Common myeloid progenitor, CD34-positive (primary cell): ENCODE measurements around the gene ADAM17.

Source experiments
- CTCF ChIA-PET: fragments of 350-600 bp; sonication (Branson Sonifier 250); formaldehyde crosslinking; loops from one replicate; lab custom pipeline; 2021; ENCODE audit warnings: antibody characterized with exemption; lab: Charles Lee
- POLR2A ChIA-PET: fragments of 350-600 bp; sonication (Branson Sonifier 250); formaldehyde crosslinking; loops from one replicate; lab custom pipeline; 2021; ENCODE audit warnings: antibody characterized with exemption; lab: Charles Lee
- DNase-seq, 3 donors: peaks; one replicate each; pipeline versions ENCODE4 v3.0.0 to v3.0.0-alpha.2; 2013
- H3K27ac ChIP-seq, 2 experiments: 1 replicate in 1 of 2; 2 replicates in 1 of 2; pipeline ENCODE4 v1.7.0; 2013; ENCODE audit warnings: inconsistent platforms in 2 of 2, low read length in 2 of 2, mild to moderate bottlenecking in 2 of 2, low read depth in 1 of 2, moderate library complexity in 1 of 2; ENCODE audit not compliant: severe bottlenecking in 2 of 2, insufficient read depth in 1 of 2, poor library complexity in 1 of 2
- H3K27me3 ChIP-seq, 5 experiments: replicated peaks in 2 of 5; 1 replicate in 3 of 5; 2 replicates in 2 of 5; pipeline versions ENCODE4 v1.6.1 to v1.7.0; 2013; ENCODE audit warnings: low read length in 4 of 5, mild to moderate bottlenecking in 2 of 5, moderate library complexity in 2 of 5, inconsistent platforms in 1 of 5; ENCODE audit not compliant: insufficient read depth in 5 of 5, control insufficient read depth in 4 of 5
- H3K36me3 ChIP-seq, 4 experiments: 1 replicate in 2 of 4; 2 replicates in 2 of 4; pipeline versions ENCODE4 v1.6.1 to v1.7.0; 2013; ENCODE audit warnings: low read length in 3 of 4, control low read depth in 1 of 4, mild to moderate bottlenecking in 1 of 4; ENCODE audit not compliant: control insufficient read depth in 4 of 4, insufficient read depth in 4 of 4
- H3K4me1 ChIP-seq, 4 experiments: 1 replicate in 3 of 4; 2 replicates in 1 of 4; pipeline versions ENCODE4 v1.6.1 to v1.7.1; 2013; ENCODE audit warnings: low read length in 3 of 4, mild to moderate bottlenecking in 3 of 4, control low read depth in 1 of 4, inconsistent platforms in 1 of 4, moderate library complexity in 1 of 4; ENCODE audit not compliant: control insufficient read depth in 4 of 4, insufficient read depth in 4 of 4; ENCODE audit errors: control extremely low read depth in 1 of 4
- H3K4me3 ChIP-seq, 7 experiments: 1 replicate in 4 of 7; 2 replicates in 3 of 7; pipeline versions ENCODE4 v1.5.1 to v1.7.0; 2013; ENCODE audit warnings: mild to moderate bottlenecking in 7 of 7, low read length in 6 of 7, moderate library complexity in 6 of 7, inconsistent platforms in 2 of 7, low read depth in 2 of 7, control low read depth in 1 of 7; ENCODE audit not compliant: insufficient read depth in 4 of 7, control insufficient read depth in 1 of 7; ENCODE audit errors: extremely low read depth in 1 of 7
- H3K9me3 ChIP-seq, 5 experiments: 1 replicate in 4 of 5; 2 replicates in 1 of 5; pipeline versions ENCODE4 v1.6.1 to v1.7.1; 2013; ENCODE audit warnings: low read length in 4 of 5, mild to moderate bottlenecking in 2 of 5, inconsistent platforms in 1 of 5, low read depth in 1 of 5, moderate library complexity in 1 of 5; ENCODE audit not compliant: control insufficient read depth in 4 of 5, insufficient read depth in 2 of 5; ENCODE audit errors: control extremely low read depth in 1 of 5
- WGBS: methylation state at CpG from one replicate; pipeline ENCODE4 v1.1.5; 2013; ENCODE audit not compliant: insufficient coverage; 5-methylcytosine and 5-hydroxymethylcytosine counted together

The ADAM17 gene

DNA sequence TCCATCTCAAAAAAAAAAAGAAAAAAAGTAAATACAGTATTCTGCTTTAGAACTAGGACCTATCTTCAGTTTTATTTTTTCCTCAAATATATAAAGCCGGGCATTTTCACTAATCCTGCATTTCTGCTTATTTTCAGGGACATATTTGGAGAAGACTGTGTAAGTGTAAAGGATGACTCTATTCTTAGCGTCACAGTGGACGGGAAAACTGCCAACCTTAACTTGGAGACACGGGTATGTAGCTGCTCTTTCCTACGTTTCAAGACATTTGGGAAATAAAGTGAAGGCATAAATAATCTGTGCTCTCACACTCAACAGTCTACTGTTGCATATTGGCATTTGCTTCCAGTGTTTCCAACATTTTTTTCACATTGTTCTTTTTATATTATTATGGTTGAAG, 84.4 kb downstream of the ADAM17 start:
- Histone ChIP-seq H3K27ac (no peak overlapping the region), H3K9me3 (no peaks in the 10 kb centered on the region), H3K4me1 (peaks cover 0 to 18% (median 13%) of the 10 kb centered on the region in 4 experiments), H3K27me3 (no peaks in the 10 kb centered on the region), H3K36me3 (peaks cover 2 to 45% (median 18%) of the 10 kb centered on the region in 4 experiments), H3K4me3 (no peak overlapping the region)
- ChIA-PET CTCF (interaction anchor here (1.4 kb wide), 1 partner anchor 29 kb away, joined by 3 read pairs; no protein-coding TSS in a partner anchor), POLR2A (no interaction called here)
- no peak for DNase-seq
- WGBS = no CpG with 5 or more reads among the region's 5 CpGs

DNA sequence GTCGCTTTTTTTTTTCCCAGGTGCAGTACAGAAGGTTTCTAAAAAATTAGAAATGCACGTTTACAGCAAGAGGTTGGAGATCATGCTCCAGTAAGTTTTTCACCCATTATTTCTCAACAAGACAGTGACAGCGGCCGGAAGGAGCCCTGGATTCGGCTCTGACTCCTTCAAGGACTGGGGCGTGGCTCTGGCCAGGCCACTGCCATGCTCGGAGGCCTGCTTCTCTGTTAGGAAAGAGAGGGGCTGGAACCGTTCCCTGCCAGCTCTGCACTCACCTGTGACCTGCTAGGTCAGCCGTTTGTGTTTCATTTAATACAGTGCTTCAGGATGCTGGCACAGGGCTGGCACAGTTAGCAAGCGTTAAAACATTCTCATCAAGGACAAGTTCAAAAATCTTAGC, 87.9 kb downstream of the ADAM17 start:
- ChIA-PET POLR2A (no interaction called here), CTCF (no interaction called here)
- Histone ChIP-seq H3K27ac (no peak overlapping the region), H3K27me3 (no peaks in the 10 kb centered on the region), H3K4me3 (no peak overlapping the region), H3K4me1 (no peaks in the 10 kb centered on the region), H3K9me3 (no peaks in the 10 kb centered on the region), H3K36me3 (peaks cover 3 to 50% (median 28%) of the 10 kb centered on the region in 4 experiments)
- no peak for DNase-seq
- 99% methylated on average over 7 of the region's 10 CpGs for WGBS

DNA sequence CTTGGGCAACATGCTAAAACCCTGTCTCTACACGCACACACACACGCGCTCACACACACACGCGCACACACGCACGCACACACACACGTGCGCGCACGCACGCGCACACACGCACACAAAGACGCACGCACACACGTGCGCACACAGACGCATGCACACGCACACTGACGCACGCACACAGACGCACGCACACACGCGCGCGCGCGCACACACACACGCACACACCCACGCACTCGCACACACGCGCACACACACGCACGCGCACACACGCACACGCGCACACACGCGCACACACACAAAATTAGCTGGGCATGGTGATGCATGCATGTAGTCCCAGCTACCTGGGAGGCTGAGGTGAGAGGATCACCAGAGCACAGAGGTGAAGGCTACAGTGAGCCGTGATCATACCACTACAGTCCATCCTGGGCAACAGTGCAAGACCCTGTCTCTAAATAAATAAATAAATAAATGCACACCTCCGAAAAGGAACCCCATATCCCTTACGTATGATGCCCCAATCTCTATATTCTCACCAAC, 89.4 kb downstream of the ADAM17 start:
- 98% methylated on average over 44 of the region's 46 CpGs for WGBS
- Histone ChIP-seq H3K9me3 (no peaks in the 10 kb centered on the region), H3K4me3 (no peak overlapping the region), H3K27ac (no peak overlapping the region), H3K27me3 (no peaks in the 10 kb centered on the region), H3K36me3 (peaks cover 5 to 45% (median 27%) of the 10 kb centered on the region in 4 experiments), H3K4me1 (no peaks in the 10 kb centered on the region)
- DNase-seq = peak in 2 of 3 donors; percentile 5 to 14
- POLR2A ChIA-PET = no interaction called here
- CTCF ChIA-PET = no interaction called here

DNA sequence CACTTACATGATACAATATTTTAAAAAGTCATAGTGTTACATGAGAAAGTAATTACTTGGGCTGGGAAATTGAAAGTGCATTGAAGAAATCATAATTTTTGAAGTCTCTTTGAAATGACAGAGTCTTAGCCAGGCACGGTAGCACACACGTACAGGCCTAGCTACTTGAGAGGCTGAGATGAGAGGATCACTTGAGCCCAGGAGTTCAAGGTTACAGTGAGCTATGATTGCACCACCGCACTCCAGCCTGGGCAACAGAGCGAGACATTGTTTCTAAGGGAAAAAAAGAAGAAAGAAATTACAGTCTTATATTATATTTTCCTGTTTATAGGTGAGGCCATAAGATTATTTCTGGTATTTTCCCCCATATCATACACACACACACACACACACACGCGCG, 90.5 kb downstream of the ADAM17 start:
- ChIA-PET POLR2A (interaction anchor here (0.5 kb wide), 1 partner anchor 12 kb away, joined by 3 read pairs; no protein-coding TSS in a partner anchor), CTCF (interaction anchor here (0.6 kb wide), 1 partner anchor 78 kb away, joined by 3 read pairs; no protein-coding TSS in a partner anchor)
- H3K4me3 ChIP-seq = no peak overlapping the region
- H3K27me3 ChIP-seq = no peaks in the 10 kb centered on the region
- no peaks in the 10 kb centered on the region for H3K4me1 ChIP-seq
- H3K27ac ChIP-seq = no peak overlapping the region
- H3K36me3 ChIP-seq = peaks cover 4 to 47% (median 28%) of the 10 kb centered on the region in 4 experiments
- 100% methylated on average over 2 of the region's 7 CpGs for WGBS
- no peaks in the 10 kb centered on the region for H3K9me3 ChIP-seq
- DNase-seq = no peak

DNA sequence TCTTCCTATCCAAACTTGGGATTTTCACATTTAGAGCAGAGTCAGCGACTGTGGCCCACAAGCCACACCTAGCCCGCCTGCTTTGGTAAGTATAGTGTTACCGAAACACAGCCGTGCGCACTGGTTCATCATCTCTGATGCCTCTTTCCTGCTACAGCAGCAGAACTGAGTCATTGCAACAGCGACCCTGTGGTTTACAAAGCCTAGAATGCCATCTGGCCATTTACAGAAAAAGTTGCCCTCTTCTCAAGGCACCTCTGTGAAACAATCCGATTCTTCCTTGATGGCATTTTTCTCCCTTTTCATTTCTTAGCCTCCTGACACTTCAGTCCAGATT, 92.0 kb downstream of the ADAM17 start:
- Histone ChIP-seq H3K27me3 (no peaks in the 10 kb centered on the region), H3K4me1 (no peaks in the 10 kb centered on the region), H3K4me3 (no peak overlapping the region), H3K9me3 (no peaks in the 10 kb centered on the region), H3K27ac (peak overlapping the region in 1 of 2 experiments; percentile 5), H3K36me3 (peaks cover 4 to 39% (median 26%) of the 10 kb centered on the region in 4 experiments)
- CTCF ChIA-PET = interaction anchor here (1.2 kb wide), 1 partner anchor 9 kb away, joined by 3 read pairs; no protein-coding TSS in a partner anchor
- 87% methylated on average over 6 of the region's 7 CpGs for WGBS
- POLR2A ChIA-PET = no interaction called here
- peak in 2 of 3 donors; percentile 68 to 73 for DNase-seq

DNA sequence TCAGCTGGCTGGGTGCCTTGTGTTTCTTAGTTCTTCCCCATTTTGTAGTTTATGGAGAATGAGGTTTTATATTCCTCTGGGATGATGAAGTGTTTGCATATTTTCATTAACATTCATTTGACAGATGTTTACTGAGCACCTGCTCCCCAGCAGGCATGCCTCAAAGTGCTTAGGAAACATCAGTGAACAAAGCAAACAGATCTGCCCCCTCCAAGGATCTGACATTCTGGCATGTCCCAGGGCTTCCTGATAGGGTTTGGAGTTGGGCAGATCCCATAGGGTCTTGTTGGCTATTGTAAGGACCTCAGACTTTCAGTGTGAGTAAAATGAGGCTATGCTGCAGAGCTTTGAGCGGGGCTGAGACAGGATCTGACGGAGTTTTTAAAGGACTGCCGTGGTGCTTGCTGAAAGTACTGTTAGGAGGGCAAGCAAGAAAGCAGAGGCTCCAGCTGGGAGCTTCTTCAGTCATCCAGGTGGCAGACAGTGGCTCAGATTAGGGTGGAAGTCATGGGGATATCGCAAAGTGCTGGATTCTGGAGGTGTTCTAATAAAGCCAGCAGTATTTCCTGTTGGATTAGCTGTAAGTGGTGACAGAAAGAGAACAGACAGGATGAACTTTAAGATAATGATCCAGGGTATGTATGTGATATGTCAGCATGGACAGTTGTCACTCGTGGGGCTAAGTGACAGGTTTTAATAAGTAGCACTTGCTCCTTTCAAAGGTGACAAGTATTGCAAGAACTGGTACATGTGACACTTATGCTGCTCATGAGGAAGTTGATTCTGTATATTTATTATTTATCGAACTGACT, 92.5 kb downstream of the ADAM17 start:
- Histone ChIP-seq H3K27me3 (no peaks in the 10 kb centered on the region), H3K4me1 (no peaks in the 10 kb centered on the region), H3K36me3 (peaks cover 4 to 40% (median 26%) of the 10 kb centered on the region in 4 experiments), H3K27ac (no peak overlapping the region), H3K4me3 (no peak overlapping the region), H3K9me3 (no peaks in the 10 kb centered on the region)
- no peak for DNase-seq
- 97% methylated on average over 5 of the region's 6 CpGs for WGBS
- POLR2A ChIA-PET = interaction anchor here (0.7 kb wide), 1 partner anchor 12 kb away, joined by 3 read pairs; the partner anchor contains the start of gene IAH1
- CTCF ChIA-PET = interaction anchor here (1.2 kb wide), 1 partner anchor 9 kb away, joined by 3 read pairs; no protein-coding TSS in a partner anchor

DNA sequence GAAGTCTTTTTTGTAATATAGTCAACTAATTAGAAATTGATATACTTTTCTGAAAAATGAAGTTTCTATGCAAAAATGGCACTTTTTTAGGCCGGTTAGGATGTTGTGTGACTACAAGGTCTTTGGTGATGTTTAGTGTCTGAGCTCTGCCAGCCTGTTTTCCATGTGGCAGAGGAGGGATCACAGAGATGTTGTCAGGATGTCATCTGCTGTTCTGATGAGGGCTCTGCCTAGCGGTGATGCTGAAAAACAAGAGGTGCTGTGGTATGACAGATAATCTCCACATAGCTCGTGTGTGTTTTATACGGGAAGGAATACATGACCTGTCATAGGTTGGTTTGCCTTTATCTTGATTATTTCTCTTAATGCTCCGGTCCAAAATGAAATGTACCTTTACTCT, 93.3 kb downstream of the ADAM17 start:
- H3K27ac ChIP-seq = no peak overlapping the region
- no peak for DNase-seq
- peaks cover 4 to 41% (median 26%) of the 10 kb centered on the region in 4 experiments for H3K36me3 ChIP-seq
- no peaks in the 10 kb centered on the region for H3K27me3 ChIP-seq
- ChIA-PET POLR2A (no interaction called here), CTCF (no interaction called here)
- WGBS = 94% methylated on average over 3 of the region's 5 CpGs
- no peak overlapping the region for H3K4me3 ChIP-seq
- H3K9me3 ChIP-seq = no peaks in the 10 kb centered on the region
- H3K4me1 ChIP-seq = no peaks in the 10 kb centered on the region
